ENCODE results near the gene RYR3.

Gene RYR3

DNA sequence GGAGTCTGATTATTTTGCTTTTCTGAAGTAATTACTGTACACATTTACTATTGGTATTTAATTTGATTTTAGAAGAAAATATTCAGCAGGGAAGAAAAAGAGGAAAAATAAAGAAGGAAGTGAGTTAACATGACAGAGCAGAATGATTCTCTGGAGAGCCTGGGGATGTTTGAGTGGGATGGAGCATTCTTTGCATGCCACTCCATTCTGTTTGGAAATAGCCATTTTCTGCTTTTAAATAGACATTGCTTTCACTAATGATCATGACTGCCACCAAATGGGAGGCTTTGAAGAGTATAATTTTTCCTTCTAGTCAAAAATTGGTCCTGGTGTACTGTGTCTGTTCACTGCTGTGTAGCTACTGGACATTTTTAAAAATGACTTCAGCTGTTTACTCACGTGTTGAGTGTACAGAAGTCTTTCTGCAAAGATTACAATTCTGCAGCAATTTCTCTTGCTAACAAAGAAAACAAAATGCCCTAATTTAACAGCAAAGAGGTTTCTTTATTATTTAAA lies 196.1 kb downstream of the RYR3 start:
- DNase-seq (ENCODE audit: low read depth in 2 of 2), result no peak

DNA sequence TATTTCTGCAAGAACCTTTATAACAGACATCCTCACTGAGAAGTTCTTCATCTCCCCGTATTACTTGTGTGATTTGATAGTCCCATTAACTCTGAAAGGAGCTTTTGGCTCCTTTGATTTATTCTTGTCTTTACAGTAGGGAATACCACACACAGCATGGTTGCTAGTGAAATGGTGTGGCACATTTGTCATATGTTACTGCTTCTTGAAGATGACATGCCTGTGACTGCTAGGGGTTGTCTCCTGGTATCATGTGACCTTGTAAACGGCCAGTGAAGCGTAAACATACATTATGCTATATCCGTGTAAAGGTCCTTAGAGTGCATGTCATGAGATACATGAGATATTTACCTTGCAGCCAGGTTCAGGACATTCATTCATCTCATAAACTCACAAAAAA lies 197.9 kb downstream of the RYR3 start:
- no peak for DNase-seq (ENCODE audit: low read depth in 2 of 2)

GRCh38 chr15:33515121-33515520 lies 204.4 kb downstream of the RYR3 start:
- DNase-seq (ENCODE audit: low read depth in 2 of 2), result no peak

GRCh38 chr15:33516563-33516962 lies 205.8 kb downstream of the RYR3 start:
- DNase-seq (ENCODE audit: low read depth in 2 of 2), result no peak

DNA sequence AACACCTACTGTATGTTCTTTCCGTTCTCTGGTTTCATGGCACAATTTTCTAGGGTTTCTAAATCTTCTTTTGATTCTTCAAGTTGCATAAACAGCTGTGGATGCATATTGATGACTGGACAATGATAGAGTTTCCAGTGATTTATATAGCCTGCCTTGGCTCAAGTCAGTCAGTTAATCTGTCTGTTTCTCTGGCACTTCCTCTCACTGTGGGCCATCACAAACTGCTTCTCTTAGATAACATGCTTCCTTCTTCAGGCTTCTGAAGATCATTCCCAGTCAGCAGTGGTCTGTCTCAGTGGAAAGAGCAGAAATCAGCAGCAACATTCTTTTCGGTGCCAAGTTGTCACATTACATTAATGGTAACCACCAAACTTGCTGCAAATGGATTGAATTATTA lies 207.2 kb downstream of the RYR3 start:
- DNase-seq (ENCODE audit: low read depth in 2 of 2), result no peak

GRCh38 chr15:33518421-33518820 lies 207.7 kb downstream of the RYR3 start:
- no peak for DNase-seq (ENCODE audit: low read depth in 2 of 2)

DNA sequence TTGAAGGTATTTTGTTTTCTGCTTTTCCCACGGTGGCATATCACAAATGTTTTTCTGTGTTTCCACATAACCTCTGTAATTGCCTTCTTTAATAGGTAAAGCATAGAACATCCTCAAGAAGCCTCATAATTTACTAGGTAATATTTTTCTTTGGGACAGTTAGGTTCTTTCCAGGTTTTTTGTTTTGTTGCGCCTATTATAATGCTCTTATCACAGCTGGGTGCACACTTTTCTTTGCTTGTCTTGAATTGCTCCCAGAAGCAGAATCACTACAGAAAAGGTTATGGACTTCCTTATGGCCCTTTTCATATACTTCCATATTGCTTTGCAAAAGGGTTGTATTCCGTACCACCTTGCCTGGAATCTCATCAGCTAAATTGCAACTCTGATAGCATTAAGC lies 213.5 kb downstream of the RYR3 start:
- DNase-seq (ENCODE audit: low read depth in 2 of 2), result no peak

DNA sequence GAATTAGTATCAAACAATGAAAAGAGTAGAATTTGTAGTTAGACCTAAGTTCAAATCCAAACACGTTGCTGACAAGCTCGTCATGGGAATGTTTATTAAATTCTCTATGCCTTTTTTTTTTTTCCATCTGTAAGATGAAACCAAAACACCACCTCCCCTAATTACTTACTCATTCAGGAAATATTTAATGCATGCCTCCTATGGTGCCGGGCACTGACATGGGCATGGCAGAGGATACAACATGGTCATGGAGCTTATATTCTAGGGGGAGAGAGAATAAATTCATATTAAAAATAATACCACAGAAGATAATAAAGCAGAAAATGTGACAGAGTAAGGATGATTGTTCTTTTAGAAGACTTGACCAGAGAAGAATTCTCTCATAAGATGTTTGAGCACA lies 215.8 kb downstream of the RYR3 start:
- no peak for DNase-seq (ENCODE audit: low read depth in 2 of 2)

GRCh38 chr15:33533197-33533596 lies 222.4 kb downstream of the RYR3 start:
- no peak for DNase-seq (ENCODE audit: low read depth in 2 of 2)

DNA sequence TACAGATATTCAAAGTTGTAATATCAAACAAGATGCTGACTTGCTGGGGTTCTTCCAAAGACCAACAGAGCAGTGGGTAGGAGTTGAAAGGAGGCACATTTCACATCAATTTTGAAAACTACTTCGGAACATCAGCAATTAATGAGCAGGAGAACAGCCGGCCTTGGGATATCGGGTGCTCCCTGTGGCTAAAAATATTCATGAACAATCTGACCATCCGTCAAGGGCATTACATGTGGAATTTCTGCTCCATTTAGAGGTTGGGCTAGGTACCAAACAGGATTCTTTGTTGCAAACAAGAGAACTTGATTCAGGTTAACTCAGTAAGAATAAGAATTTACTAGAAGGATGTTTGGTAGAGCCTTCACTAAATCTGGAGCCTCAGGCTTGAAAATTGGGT lies 223.9 kb downstream of the RYR3 start:
- DNase-seq (ENCODE audit: low read depth in 2 of 2), result no peak

GRCh38 chr15:33535135-33535534 lies 224.4 kb downstream of the RYR3 start:
- DNase-seq (ENCODE audit: low read depth in 2 of 2), result no peak

DNA sequence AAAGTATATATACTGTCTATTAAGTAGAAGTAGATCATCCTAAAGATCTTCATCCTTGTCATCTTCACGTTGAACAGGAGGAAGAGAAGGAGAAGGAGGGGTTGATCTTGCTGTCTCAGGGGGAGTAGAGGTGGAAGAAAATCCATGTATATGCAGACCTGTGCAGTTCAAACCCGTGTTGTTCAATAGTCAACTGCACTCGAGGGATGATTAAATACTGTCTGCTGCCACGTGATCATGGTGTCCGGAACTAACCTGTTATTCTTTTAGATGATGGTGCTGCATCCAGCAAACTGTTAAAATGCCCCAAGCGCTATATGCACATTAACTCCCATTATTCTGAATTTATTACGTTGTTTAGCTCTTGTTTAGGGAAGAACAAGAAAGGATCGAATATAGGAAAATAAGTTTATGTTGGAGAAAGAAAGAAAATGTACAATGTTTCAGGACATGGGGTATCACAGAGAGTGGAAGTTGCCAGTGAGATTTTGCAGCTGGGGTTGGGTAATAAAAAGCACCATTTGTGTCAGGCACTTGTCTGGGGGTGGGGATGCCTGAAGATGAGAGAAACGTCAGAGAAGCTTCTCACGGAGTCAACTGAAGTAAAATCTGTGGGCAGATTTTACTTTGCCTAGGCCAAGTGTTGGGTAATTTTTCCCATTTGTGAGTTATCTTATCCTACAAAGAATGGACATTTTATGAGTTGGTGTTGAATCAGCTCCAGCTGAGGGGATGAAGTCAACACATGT lies 229.2 kb downstream of the RYR3 start:
- no peak for DNase-seq (ENCODE audit: low read depth in 2 of 2)

GRCh38 chr15:33543957-33544356 lies 233.2 kb downstream of the RYR3 start:
- DNase-seq (ENCODE audit: low read depth in 2 of 2), result no peak

- DNase-seq (ENCODE audit: low read depth in 2 of 2), result no peak
Observed at GRCh38 chr15:33545866-33546265, 235.1 kb downstream of the RYR3 start.

DNA sequence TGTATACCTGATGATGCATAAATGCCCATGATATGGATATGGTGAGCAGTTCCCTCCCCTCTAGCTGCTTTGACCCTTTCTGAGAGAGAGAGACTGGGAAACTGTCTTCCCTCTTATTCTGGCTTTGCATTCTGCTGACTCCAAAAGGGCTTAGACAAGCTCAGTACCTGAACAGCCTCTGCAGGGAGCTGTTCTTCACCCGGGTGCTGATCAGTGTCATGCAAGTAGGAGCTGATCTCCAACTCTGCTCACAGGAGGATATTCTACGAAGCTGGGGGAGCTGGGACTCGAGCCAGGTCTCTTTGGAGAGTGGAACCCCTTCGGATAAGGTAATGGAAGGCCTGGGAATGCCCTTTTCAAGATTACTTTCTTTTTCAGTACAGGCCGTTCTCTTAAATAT lies 237.1 kb downstream of the RYR3 start:
- DNase-seq (ENCODE audit: low read depth in 2 of 2), result no peak

- DNase-seq (ENCODE audit: low read depth in 2 of 2), result no peak
Observed at GRCh38 chr15:33551860-33552259, 241.1 kb downstream of the RYR3 start.

DNA sequence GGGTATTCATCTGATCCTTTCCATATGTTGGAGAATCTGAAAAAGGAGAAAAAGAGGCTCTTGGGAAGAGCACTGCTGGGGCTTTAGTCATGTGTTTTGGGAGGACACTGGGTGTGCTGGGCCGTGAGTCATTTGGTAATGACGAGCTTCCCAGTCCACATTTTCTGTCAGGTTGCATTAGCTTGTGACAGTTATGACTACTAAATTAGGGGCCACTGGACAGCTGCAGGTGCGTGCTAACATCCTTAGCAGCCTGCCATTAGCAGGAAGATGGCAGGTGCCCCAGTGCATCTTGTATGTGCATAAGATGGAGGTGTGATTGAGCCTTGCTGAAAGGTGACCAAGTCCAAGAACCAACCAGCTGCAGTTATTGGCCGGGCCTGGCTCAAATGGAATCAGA lies 242.4 kb downstream of the RYR3 start:
- no peak for DNase-seq (ENCODE audit: low read depth in 2 of 2)

DNA sequence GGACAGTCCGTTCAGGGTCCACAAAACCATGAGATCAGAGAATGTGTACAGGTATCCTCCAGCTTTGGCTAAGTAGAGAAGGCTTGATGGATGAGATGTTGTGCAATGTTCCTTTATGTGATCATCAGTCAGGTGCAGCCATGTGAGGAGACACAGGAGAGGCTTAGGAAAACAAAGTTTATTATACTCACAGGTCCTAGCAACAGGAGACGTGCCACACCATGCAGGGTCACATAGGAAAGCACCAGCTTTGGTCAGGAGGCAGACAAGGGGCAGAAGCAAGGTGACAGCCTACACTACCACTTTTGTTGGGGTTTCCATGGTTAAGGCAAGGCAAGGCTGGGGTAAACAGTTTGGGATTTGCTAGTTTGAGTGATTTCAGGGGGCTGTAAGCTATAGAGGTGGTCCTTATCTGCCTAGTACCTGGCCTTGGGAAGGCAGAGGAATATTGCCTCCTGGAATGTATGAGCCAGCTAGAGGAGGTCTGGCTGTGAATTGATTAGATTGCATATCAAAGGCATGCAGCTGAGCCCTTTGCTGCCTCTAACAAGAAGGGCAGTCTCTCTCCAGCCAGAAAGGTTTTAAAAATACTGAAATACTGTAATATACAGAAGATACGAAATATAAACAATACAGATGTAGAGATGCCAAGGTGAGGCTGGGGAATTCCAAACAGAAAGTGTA lies 248.6 kb downstream of the RYR3 start:
- no peak for DNase-seq (ENCODE audit: low read depth in 2 of 2)

DNA sequence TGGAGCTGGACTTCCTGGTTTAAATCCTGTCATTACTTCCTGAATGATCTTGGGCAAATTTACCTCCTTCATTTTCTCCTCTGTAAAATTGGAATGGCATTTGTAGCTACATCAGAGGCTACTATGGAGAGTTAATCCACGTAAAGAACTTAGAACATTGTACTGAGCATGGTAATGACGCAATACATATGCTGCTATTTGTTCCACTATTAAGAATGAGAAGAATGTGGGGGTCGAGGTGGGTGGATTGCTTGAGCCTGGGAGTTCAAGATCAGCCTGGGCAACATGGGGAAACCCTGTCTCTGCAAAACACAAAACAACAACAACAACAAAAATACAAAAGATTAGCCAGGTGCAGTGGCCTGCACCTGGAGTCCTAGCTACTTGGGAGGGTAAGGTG lies 250.6 kb downstream of the RYR3 start:
- DNase-seq (ENCODE audit: low read depth in 2 of 2), result no peak

DNA sequence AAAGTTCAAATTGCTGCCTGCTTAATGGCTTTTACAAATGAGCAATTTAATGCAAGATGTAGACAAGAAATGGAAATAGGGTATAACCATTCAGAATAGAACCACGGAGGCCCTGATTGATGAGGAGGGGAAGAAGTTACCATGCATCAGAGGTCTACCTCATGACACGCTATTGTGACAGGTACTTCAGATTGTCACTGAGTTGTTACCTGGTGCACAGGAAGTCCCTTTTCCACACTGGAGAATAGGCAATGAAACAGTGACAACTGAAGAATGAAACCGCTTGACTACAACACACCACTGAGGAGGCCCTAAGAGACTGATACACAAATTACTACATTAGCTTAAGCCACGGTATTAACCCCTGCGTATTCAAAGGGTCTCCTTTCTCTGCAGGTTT lies 251.2 kb downstream of the RYR3 start:
- no peak for DNase-seq (ENCODE audit: low read depth in 2 of 2)

DNA sequence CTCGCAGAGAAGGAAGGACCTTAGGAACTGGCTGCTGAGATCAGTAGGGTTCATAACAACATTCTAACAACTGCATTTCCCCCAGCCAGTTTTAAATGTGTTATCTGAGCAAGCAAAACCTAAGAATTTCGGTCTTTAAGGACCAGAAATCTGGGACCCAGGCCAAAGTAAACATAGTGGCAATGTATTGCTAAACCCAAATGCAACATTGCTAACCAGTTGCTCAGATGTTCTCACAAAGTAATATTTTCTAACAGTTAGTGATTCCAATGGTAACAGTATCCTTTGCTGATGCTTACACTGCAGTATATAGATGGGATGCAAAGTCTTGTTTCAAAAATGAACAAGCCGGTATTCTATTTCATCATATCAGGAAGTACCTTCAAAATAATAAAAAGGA lies 254.3 kb downstream of the RYR3 start:
- no peak for DNase-seq (ENCODE audit: low read depth in 2 of 2)

DNA sequence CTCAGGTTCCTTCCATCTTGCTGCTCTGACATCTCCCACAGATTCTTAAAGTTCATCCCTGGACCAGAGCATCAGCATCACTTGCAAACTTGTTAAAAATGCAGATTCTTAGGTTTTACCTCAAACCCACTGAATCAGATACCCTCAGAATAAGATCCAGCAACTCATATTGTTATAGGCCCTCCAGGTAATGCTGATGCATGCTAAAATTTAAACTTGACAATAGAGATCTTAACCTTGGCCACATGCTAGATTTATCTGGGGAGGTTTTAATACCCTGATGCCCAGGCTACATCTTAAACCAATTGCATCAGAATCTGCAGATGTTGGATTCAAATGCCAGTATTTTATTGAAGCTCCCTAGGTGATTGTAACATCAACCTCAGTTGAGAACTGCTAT lies 256.9 kb downstream of the RYR3 start:
- no peak for DNase-seq (ENCODE audit: low read depth in 2 of 2)

DNA sequence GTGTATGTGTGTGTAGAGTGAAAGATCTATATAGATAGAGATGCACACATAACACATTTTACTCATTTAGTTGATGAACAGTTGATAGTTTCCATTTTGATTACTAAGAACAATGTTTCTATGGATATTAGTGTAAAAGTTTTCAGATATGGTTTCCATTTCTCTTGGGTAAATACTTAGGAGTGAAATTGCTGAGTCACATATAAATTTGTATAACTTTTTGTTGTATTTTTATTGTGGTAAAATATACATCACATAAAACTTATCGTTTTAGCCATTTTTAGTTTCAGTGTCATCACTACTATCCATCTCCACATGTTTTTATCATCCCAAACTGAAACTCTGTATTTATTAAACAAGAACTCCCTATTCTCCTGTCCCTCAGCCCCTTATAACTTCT lies 258.3 kb downstream of the RYR3 start:
- DNase-seq (ENCODE audit: low read depth in 2 of 2), result no peak
